DND-41 (cell line): Measurements from ENCODE around the gene ATP9B.

ENCODE experiments used
- ATAC-seq: fragments of 200-7000 bp; cut with Tn5 transposase; 3 replicates; pipeline ENCODE4 v1.9.1; 2021; ENCODE audit warnings: low read depth; ENCODE audit not compliant: insufficient read depth
- DNase-seq: peaks from one replicate; pipeline ENCODE4 v3.0.0-alpha.2; 2020
- H2AFZ ChIP-seq: 2 replicates; pipeline ENCODE4 v1.6.0; 2012; ENCODE audit warnings: low read depth, low read length
- H3K27ac ChIP-seq: 2 replicates; pipeline ENCODE4 v1.5.1; 2012; ENCODE audit warnings: low read length, inconsistent platforms
- H3K27me3 ChIP-seq: fragments of 200-600 bp; sonication (generic); 2 replicates; pipeline ENCODE4 v1.6.0; 2012; ENCODE audit warnings: low read length, mild to moderate bottlenecking, inconsistent platforms; ENCODE audit not compliant: insufficient read depth, poor library complexity
- H3K36me3 ChIP-seq: 2 replicates; pipeline ENCODE4 v1.5.1; 2012; ENCODE audit warnings: low read length, inconsistent platforms; ENCODE audit not compliant: insufficient read depth
- H3K4me1 ChIP-seq: 2 replicates; pipeline ENCODE4 v1.5.1; 2012; ENCODE audit warnings: mild to moderate bottlenecking, low read length; ENCODE audit not compliant: insufficient read depth
- H3K4me2 ChIP-seq: 2 replicates; pipeline ENCODE4 v1.6.0; 2012; ENCODE audit warnings: mild to moderate bottlenecking, moderate library complexity, low read length, inconsistent platforms; ENCODE audit not compliant: insufficient read depth
- H3K4me3 ChIP-seq, 2 experiments: fragments of 200-600 bp in 1 of 2; shearing (Covaris generic) in 1 of 2; 2 replicates each; pipeline ENCODE4 v1.5.1; 2012 to 2016; ENCODE audit warnings: inconsistent platforms in 2 of 2, low read length in 2 of 2, mild to moderate bottlenecking in 2 of 2, low read depth in 1 of 2, moderate library complexity in 1 of 2
- H3K79me2 ChIP-seq: 2 replicates; pipeline ENCODE4 v1.6.0; 2012; ENCODE audit warnings: low read length, inconsistent platforms; ENCODE audit not compliant: insufficient read depth
- H3K9ac ChIP-seq: 2 replicates; pipeline ENCODE4 v1.6.0; 2012; ENCODE audit warnings: low read depth, mild to moderate bottlenecking, inconsistent platforms, low read length, moderate library complexity
- H3K9me3 ChIP-seq: 2 replicates; pipeline ENCODE4 v1.5.1; 2012; ENCODE audit warnings: low read length, moderate library complexity, mild to moderate bottlenecking, inconsistent platforms; ENCODE audit not compliant: insufficient read depth, severe bottlenecking
- H4K20me1 ChIP-seq: 2 replicates; pipeline ENCODE4 v1.6.0; 2012; ENCODE audit warnings: low read length; ENCODE audit not compliant: insufficient read depth
- CTCF ChIP-seq: IDR thresholded peaks from 2 replicates; pipeline ENCODE4 v1.5.1; 2012; ENCODE audit warnings: borderline replicate concordance, low read length, moderate library complexity, mild to moderate bottlenecking; ENCODE audit not compliant: poor library complexity, severe bottlenecking; ENCODE audit errors: extremely low read depth
- EZH2 ChIP-seq: IDR thresholded peaks from 3 replicates; pipeline ENCODE4 v1.6.1; 2012; ENCODE audit warnings: borderline replicate concordance, low read depth, mild to moderate bottlenecking, moderate library complexity, low read length, inconsistent platforms; ENCODE audit not compliant: severe bottlenecking

Gene ATP9B

DNA sequence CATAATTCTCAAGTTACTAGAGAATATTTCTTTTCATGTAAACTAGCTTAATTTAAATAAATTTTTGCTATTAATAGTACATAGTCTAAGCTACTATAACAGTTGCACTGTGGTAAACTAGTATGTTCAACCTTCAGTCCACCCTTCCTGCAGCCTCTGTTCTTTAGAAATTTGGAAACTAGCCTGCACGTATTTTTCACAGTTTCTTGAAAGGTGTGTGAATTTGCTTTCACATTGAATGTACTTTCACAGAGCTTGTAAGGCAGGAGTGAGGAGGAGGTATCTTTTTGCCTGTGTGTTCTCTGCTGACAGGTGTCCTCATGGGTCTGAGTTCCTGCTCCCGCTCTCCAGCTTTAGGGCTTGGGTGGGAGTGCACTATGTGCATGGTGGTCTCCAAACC is 117.5 kb downstream of the ATP9B start:
- H3K4me1 ChIP-seq: no peaks in the 10 kb centered on the region
- H3K36me3 ChIP-seq: peaks cover 7% of the 10 kb centered on the region; the same call in 1 of the 2 replicates
- no peaks in the 10 kb centered on the region; the same call in 1 of the 2 replicates for H3K79me2 ChIP-seq
- H3K27me3 ChIP-seq: no peaks in the 10 kb centered on the region
- H2AFZ ChIP-seq: no peak overlapping the region
- H3K9ac ChIP-seq: no peak overlapping the region
- no peaks in the 10 kb centered on the region for H4K20me1 ChIP-seq
- ATAC-seq (no peak), DNase-seq (no peak)
- no peaks in the 10 kb centered on the region for H3K9me3 ChIP-seq
- TF ChIP-seq EZH2: no peak
- TF ChIP-seq CTCF: no peak
- no peak overlapping the region for H3K4me2 ChIP-seq
- no peak overlapping the region for H3K4me3 ChIP-seq
- H3K27ac ChIP-seq: no peak overlapping the region

DNA sequence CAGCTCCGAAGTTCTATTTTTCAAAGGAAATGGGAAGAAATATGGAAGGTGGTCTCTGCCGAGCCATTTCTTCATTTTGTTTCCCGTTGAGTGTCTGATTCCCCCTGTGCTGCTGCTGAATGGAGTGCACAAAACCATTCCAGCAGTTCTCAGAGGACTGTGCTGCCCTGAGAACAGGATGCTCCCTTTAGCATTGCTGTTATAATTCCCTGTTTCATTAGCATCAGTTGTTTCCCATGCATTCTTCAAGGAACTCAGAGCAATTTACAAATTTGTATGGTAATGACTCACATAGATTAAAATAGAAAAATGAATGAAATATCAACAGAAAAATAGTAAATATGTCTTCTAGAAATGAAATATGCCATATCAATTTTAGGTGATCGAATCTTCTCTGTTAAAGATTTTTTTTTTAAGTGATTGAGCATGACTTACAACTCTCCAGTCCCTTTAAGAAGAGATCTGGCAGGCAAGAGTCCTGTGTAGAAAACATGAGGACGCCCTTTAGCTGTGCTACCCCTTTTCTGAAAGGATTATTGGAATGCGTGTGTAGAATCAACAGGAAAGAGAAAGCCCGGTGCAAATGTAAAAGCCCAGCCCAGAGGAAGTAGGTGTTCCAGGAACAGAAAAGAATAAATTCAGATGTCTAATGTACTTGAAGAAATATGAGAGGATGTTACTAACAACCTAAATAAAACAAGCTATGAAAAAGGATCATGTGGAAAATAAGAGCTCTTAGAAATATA is 118.5 kb downstream of the ATP9B start:
- no peak overlapping the region for H3K9ac ChIP-seq
- no peaks in the 10 kb centered on the region for H3K9me3 ChIP-seq
- H3K4me2 ChIP-seq: no peak overlapping the region
- DNase-seq: no peak
- ATAC-seq: no peak
- TF ChIP-seq CTCF (no peak), EZH2 (no peak)
- no peaks in the 10 kb centered on the region; the same call in 1 of the 2 replicates for H3K79me2 ChIP-seq
- no peak overlapping the region for H2AFZ ChIP-seq
- no peak overlapping the region for H3K4me3 ChIP-seq
- H3K36me3 ChIP-seq: peaks cover 7% of the 10 kb centered on the region; the same call in 1 of the 2 replicates
- no peaks in the 10 kb centered on the region for H3K4me1 ChIP-seq
- H4K20me1 ChIP-seq: no peaks in the 10 kb centered on the region
- no peaks in the 10 kb centered on the region for H3K27me3 ChIP-seq
- H3K27ac ChIP-seq: no peak overlapping the region

GRCh38 chr18:79191418-79191817 is 122.2 kb downstream of the ATP9B start:
- H3K4me2 ChIP-seq: no peak overlapping the region
- TF ChIP-seq EZH2 (no peak), CTCF (no peak)
- H3K4me1 ChIP-seq: no peaks in the 10 kb centered on the region
- H2AFZ ChIP-seq: no peak overlapping the region
- H3K36me3 ChIP-seq: peaks cover 25% of the 10 kb centered on the region; the same call in 1 of the 2 replicates
- H4K20me1 ChIP-seq: no peaks in the 10 kb centered on the region
- no peak for DNase-seq
- no peaks in the 10 kb centered on the region for H3K9me3 ChIP-seq
- no peak for ATAC-seq
- H3K79me2 ChIP-seq: no peaks in the 10 kb centered on the region
- no peak overlapping the region for H3K9ac ChIP-seq
- no peaks in the 10 kb centered on the region for H3K27me3 ChIP-seq
- H3K27ac ChIP-seq: no peak overlapping the region
- H3K4me3 ChIP-seq: no peak overlapping the region
